NCI-H1436 (cell line): ENCODE measurements around the gene CNDP2.
"Not testable (repeated sequence)": the region's sequence is repeated elsewhere in the genome, so short reads cannot be mapped to it uniquely, and the experiment has no call there.

ENCODE experiments used
- DNase-seq: peaks from one replicate; lab custom pipeline; 2025; lab: John Stamatoyannopoulos, UW

Gene CNDP2

DNA sequence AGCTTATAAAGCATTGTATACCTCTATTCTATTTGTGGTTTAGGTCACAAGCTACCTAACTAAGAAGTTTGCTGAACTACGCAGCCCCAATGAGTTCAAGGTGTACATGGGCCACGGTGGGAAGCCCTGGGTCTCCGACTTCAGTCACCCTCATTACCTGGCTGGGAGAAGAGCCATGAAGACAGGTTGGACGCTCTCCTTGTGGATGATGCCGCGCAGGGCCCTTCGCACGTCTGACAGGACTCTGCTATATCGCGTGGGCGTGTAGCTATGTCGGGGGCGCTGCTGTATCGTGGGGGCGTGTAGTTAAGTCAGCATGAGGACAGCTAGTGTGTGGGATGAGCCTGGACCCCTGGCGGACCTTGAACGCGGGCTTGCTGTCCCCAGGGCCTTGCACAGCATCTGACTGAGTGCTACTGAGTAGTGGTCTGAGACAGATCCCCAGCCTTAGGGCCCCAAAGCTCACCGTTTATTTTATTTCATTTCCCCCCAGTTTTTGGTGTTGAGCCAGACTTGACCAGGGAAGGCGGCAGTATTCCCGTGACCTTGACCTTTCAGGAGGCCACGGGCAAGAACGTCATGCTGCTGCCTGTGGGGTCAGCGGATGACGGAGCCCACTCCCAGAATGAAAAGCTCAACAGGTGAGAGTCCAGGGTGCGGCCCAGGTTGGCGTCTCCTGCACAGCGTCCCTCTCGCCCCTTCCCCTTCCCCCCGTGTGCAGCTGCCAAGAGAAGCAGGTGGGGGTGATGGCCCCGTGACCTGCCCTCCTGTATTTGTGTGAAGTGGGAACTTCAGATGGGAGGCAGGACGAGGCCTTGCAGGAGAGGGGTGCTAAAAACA, 22.5 kb downstream of the CNDP2 start:
- no peak for DNase-seq

DNA sequence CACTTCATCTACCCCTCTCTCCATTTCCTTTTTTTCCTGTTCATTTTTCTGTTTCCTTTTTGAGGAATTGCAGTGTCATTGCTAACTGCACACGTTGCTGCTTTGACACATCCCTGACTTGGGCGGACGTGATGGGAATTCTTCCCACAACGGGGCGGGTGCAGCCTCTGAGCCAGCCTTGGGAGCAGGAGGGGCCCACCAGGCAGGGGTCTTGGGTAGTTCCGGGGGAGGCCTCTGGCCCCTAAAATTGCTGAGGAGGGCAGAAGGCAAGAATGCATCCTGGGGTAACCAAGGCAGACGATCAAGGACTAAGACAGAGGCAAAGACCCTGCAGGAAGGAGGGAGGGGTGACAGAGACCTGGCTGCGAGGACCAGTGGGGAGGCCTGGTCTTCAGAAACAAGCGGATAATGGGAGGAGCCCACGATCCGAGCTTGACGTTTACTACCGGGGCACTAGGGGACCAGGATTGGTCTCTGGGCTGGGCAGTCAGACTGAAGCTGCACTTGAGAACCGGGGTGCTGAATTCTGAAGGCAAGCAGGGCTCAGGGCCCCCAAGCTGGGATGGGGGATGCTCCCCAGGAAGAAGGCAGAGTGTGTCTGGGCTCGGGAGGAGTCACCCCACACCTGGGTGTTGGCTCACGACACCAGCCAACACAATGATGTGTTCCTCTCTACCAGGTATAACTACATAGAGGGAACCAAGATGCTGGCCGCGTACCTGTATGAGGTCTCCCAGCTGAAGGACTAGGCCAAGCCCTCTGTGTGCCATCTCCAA, 23.3 kb downstream of the CNDP2 start:
- DNase-seq = no peak

DNA sequence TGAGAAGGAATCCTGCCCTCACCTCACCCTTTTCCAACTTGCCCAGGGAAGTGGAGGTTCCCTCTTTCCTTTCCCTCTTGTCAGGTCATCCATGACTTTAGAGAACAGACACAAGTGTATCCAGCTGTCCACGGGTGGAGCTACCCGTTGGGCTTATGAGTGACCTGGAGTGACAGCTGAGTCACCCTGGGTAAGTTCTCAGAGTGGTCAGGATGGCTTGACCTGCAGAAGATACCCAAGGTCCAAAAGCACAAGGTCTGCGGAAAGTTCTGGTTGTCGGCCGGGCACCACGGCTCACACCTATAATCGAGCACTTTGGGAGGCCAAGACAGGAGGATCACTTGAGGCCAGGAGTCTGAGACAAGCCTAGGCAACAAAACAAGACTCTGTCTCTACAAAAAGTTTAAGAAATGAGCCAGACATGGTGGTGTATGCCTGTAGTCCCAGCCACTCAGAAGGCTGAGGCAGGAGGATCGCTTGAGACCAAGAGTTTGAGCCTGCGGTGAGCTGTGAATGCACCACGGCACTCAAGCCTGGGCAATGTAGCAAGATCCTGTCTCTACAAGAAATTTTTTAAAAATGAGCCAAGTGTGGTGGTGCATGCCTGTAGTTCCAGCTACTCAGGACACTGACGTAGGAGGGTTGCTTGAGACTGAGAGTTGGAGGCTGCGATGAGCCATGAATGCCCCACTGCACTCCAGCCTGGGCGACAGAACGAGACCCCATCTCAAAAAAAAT, 24.1 kb downstream of the CNDP2 start:
- DNase-seq = no peak

DNA sequence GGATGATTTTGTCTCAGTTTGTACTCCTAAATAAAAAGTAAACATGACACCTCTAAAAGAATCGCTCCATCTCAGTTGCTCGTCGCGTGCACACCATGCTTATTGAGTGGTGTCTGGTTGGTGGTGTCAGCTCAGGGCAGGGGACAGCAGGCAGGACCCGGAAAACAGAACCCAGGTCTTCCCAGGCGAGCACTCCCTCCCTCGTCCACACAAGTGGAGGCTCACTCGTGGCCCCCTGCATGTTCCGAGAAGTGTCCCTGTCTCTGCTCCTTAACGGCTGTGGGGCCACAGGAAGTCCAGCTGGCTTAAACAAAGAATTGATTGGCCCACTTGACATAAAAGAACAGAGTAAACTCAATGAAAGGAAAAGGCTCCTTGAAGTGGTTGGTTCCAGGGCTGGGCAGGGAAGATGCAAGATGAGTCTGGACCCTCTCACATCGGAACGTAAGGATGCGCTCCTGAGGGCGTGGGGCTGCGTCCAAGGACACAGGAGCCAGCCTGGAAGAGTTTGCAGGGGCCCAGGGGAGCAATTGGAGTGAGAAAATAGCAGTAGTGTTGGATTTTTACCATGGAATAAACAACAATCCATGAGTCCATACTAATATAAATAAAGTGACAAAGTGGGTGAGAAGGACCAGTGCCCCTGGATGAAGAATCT, 25.0 kb downstream of the CNDP2 start:
- DNase-seq = no peak

DNA sequence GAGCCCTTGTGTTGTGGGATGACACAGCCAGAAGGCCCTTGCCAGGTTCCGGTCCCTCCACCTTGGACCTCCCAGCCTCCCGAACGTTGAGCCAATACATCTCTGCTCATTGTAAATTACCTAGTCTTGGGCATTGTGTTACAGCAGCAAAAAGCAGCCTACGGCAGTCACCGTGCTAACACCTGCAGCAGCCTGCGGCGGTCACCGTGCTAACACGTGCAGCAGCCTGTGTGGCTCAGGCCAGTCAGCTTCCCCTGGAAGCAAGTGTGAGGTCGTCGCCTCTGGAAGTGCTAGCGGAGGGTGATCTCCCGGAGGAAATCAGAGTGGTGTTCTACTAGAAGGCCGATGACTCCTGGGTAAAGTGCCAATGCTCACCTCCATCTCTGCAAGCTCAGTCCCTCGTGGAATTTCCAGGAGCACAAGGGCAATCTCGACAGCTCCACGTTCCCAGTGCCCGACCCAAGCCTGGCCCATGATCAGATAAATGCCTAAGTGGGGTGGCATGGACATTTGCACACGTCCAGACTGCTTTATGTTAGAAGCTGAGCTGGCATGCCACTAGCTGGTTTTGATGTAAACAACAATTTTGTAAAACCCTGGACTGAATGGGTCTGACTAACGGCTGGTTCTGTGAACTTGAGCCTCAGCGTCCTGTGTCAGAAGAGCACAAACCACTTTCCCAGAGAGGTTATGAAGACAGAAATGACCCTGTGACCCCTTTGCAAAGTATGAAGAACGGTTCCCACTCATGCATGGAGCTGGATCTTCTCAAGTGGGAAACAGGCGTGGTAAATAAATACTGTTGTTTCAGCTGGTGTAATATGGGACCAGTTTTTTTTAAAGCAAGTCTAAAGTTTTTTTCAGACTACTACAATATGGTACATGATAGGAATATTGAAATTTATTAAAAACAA, 26.7 kb downstream of the CNDP2 start:
- DNase-seq = no peak

DNA sequence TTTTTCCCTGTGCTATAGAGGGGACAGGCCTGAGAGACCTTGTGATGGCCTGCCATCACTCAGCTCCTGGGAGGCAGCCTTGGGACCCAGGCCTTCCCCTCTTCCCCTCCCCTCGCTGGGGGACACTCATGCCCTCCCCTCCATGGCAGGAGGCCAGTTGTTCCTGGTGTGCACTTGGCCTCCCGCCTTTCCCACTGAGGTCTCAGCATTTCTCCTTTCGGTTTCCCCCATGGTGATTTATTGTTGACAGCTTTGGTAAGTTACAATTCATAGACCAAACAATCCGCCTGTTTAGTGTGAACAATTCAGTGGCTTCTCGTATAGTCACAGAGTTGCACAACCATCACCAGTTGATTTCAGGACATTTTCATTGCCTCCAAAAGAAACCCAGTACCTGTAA, 27.9 kb downstream of the CNDP2 start:
- DNase-seq = no peak

DNA sequence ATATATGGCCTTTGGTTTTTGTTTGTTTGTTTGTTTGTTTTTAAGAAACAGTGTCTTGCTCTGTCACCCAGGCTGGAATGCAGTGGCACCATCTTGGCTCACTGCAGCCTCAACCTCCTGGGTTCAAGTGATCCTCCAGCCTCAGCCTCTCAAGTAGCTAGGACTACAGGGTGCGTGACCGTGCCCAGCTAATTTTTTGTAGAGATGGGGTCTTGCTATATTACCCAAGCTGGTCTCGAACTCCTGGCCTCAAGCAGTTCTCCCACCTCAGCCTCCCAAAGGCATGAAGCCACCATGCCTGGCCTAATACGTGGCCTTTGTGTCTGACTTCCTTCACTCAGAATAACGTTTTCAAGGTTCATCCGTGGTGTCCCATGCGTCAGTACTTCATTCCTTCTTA, 28.8 kb downstream of the CNDP2 start:
- not testable (repeated sequence) for DNase-seq

DNA sequence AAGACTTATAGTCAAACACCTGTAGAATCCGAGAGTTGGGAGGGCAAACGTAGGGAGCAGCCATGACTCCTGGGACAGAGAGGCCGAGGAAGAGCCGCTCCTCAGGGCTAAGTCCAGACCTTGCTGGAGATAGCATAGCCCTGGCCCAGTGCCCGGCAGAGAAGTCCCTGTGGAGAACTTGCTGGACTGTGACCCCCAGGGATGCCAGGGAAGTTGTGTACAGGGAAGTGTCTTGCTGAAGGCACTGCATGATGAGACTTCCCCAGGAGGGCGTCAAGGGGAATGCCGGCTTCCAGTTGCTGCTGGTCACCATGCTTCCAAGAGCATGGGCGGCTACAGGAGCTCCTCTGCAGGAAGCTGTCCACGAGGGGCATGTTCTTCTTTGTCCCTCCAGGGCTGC, 29.6 kb downstream of the CNDP2 start:
- DNase-seq = no peak

DNA sequence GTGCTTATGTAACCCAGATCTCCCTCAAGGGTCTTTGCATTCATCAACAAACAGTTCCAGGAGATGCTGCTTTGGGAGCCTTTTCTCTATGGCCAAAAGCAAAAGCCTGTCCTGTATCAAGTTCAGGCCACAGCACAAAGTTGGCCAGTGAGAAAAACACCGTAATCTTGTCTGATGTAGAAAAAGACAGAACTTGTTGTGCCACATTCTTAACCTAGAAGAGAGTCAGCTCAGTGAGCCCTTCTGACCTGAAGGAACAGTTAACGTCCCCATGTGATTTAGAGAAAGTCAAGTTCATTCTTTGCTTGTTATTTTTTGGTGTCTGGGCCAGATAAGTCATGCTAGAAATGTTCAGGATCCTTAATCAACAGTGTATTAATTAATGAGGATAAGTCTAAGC, 30.3 kb downstream of the CNDP2 start:
- no peak for DNase-seq

DNA sequence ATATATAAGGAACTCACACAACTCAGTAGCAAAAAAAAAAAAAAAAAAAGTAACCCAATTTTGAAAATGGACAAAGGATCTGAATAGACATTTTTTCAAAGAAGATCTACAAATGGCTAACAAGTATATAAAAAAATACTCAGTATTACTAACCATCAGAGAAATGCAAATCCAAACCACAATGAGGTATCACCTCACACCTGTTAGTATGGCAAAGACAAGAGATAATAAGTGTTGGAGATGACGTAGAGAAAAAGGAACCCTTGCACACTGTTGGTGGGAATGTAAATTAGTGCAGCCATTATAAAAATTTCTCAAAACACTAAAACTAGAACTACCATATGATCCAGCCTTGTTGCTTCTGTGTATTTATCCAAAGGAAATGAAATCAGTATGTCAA, 32.3 kb downstream of the CNDP2 start:
- no peak for DNase-seq

DNA sequence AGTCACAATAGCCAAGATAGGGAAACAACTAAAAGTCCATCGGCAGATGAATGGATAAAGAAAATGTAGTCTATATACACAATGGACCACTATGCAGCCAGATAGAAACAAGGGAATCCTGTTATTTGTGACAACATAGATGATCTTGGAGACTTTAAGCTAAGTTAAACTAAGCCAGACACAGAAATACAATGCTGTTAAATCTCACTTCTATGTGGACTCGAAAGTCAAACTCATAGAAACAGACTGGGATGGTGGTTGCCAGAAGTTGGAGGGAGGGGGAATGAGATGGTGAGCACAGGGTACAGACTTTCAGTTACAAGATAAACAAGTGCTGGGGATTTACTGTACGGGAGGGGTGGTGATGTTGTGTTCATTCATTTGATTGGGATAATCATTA, 32.8 kb downstream of the CNDP2 start:
- DNase-seq = no peak

DNA sequence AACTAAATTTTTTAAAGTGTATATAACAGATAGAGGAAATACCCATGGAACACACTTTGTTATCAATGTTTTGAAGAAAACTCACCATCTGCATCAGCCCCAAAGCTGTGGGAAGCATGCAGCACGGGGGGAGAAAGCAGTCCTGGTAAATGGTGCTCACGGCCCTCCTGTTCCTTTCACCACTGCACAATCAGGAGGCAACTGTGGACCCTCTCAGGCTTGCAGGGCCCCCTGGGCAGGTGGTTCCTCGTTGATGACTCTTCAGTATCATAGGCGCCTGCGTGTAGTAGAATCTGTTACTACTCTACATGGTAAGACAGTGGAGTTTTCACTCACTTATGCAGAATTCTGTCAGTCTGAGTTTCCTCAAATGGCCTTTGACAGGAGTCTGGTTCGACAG, 33.2 kb downstream of the CNDP2 start:
- DNase-seq = no peak

DNA sequence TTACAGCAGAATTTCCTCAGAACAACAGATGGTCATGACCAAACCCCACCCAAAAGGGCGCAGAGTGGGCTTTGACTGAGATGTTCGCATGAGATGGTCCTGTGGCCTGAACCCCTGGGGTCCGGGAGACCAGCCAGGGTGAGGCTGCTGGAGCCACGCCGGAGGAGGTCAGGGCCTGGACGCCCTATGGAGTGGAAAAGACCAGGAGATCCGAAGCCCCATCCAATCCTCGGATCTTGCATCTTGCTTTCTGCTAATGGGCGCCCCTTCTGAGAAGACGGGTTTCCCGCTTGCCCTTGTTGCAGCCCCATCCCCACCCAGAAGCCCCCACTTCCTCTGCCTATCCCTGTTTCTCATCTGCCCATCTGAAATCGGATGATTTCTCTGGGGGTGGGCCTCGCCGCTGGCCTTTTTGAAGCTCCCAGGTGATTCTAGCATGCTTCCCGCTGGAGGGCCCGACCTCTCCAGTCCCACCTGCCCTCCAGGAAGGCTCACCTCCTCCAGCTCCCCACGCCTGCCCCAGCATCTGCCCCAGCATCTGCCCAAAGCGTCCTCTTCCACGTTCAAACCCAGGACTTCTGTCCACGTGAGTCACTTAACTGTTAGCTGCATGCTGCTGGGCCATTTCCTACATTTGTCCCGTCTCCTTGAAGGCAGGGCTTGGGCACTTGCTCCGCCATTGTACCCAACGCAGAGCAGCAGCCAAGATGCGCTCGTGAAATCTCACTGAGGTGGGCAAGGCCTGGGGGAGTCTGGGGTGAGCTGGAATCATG, 33.8 kb downstream of the CNDP2 start:
- DNase-seq = no peak

DNA sequence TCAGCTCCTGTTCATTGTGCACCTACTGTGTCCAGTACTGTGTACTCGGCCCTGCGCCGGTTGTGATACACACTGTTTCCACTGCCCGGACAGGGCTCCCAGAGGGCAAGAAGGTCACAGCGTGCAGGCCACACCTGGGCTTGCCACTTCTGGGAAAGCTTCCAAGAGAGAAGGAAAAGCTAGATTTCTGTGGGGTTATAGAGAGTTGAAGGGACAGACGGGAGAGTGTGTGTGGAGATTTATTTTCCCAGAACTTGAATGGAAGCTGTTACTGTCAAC, 34.4 kb downstream of the CNDP2 start:
- DNase-seq = no peak

DNA sequence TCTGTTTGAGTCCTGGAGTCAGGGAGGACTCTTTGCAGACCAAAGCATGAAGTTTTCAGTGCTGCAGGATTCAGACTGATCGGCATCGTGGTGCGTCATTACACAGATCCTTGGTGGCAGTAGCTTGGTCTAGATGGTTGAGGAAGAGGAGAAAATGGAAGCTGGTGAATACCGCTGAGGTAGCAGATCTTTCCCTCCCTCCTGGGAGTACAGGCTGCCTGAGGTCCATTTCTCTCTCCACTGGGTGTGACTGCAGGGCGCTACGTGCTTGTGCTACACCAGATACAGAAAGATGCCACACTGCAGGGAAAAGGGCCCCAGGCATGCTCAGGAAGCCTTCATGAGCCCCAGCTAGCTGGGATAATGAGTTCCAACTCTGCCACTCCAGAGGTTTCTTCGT, 34.9 kb downstream of the CNDP2 start:
- DNase-seq = no peak

DNA sequence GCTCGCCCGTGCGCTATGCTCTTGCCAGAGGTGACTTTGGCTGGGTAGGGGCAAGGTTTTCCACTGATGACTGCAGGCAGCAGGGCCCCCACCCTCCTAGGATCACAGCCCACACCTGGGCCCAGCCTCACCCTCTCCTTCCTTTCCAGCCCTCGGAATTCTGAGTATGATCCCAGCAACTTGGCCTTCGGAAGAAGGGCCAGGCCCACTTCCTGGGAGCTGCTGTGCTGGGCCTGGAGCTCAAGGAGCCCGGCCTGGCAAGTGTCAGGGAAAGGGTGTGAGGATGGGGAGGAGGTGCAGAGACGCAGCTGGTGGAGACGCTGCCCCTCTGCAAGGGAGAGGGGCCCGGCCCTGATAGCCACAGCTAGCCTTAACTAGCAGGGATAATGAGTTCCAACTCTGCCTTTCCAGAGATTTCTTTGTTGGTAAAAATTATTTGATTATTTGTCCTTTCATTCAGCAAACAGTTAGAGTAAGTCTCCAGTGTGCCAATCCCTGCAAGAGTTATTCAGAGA, 36.4 kb downstream of the CNDP2 start:
- no peak for DNase-seq

DNA sequence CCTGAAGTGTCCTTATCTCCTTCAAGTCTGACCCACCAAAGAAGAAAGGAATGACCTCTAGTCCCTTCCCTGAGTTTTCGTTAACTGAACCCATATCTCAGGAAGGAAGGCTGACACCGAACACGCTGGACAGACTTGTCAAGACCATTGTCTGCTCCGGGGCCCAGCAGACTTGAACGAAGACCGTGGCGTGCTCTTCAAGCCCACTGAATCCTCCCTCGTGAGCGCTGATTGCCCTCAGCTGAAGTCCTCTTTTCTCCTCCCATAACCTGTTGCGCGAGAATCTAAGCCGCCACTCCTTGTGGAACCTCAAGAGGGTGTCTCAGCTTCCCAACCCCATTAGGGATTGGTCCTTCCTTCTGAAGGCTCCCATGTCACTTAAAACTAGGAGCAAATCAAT, 37.5 kb downstream of the CNDP2 start:
- DNase-seq = no peak

DNA sequence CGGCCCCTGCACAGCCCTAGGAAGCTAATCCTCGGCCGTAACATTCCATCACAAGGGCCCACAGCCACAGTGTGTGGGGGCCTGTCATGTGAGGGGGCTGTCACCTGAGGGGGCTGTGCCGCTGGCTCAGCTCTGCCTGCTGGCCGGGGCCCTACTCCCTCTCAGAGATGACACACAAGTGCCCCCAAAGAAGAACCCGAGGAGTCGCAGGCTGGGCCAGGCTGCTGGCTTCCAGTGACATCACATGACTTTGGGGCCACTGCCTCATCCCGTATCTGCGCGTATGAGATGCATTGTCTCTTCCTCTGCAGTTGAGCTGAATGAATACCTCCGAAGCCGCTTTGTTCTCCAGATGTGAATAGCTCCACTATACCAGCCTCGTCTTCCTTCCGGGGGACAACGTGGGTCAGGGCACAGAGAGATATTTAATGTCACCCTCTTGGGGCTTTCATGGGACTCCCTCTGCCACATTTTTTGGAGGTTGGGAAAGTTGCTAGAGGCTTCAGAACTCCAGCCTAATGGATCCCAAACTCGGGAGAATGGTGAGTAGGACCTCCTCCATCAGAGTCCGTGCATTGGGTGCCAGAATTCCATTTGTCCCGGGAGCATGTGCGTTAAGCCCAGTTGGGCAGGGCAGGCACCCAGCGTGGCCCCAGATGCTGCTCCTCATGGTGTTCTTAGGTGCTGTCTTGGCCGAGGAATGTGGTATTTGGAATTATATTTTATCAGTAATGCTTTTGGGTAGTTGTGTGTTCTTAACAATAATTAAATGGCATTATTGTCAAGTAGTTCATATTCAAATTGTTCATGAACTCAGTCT, 38.2 kb downstream of the CNDP2 start, which contains the start of gene CNDP1:
Gene CNDP1 (plus strand): TSS at position 351 of the 820 bp plus-strand sequence. CDS start 168 bp downstream, at position 519.
- DNase-seq = no peak

DNA sequence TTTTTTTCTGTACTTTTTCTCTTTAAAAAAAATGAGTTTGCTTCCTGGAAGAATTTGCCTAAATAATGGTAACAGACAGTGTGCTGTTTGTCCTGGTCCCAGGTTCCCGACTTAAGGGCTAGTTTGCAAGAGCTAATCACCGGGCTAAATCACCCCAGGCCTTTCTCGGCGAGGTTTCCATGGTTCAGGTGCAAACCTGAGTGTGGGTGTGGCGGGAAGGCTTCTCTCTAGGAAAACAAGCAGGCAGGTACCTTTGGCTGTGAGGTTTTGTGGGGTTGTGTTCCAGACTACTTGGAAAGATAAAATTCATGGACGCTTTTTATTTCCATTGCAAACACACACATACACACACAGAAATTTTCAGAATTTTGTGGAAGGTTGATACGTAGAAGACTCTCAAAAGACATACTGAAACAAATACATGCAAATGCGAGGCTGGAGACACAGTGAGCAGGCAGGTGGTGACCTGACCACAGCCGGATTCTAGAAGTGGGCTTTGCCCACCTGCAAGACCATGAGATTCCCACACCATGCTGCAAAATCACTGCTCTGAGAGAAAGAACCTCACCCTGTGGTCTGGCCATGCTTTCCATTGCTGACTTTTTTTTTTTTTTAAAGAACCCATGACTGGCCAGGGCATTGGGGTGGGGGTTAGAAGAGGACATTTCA, 39.0 kb downstream of the CNDP2 start:
- no peak for DNase-seq
